GM18870 (cell line): ENCODE data around the gene ANKRD16.

Experiments used
- ATAC-seq: cut with Tn5 transposase; IDR thresholded peaks from one replicate; pipeline ENCODE4 v1.9.1; 2021; ENCODE audit warnings: moderate library complexity; ENCODE audit not compliant: unreplicated experiment

Gene ANKRD16

GRCh38 chr10:5812283-5813090, 77.2 kb downstream of the ANKRD16 start:
- ATAC-seq, result no peak
